PFSK-1 (cell line): ENCODE measurements around the gene MMP28.

Experiments used
- POLR2AphosphoS5 ChIP-seq: IDR thresholded peaks from 2 replicates; pipeline ENCODE4 v1.6.1; 2012; ENCODE audit warnings: low read depth, mild to moderate bottlenecking, control low read depth, low read length, moderate library complexity
- REST ChIP-seq, 2 experiments: IDR thresholded peaks; 2 replicates each; pipeline versions ENCODE4 v1.6.1 to v1.8.0; 2011 to 2012; ENCODE audit warnings: low read depth in 2 of 2, low read length in 2 of 2, control low read depth in 1 of 2, inconsistent platforms in 1 of 2, mild to moderate bottlenecking in 1 of 2, moderate library complexity in 1 of 2; ENCODE audit not compliant: insufficient read depth in 1 of 2
- SIN3A ChIP-seq: IDR thresholded peaks from 2 replicates; pipeline ENCODE4 v1.6.1; 2012; ENCODE audit warnings: mild to moderate bottlenecking, low read length, moderate library complexity, borderline replicate concordance; ENCODE audit not compliant: insufficient read depth
- TAF1 ChIP-seq: IDR thresholded peaks from 2 replicates; pipeline ENCODE4 v1.6.1; 2012; ENCODE audit warnings: low read length, control low read depth, borderline replicate concordance; ENCODE audit not compliant: insufficient read depth

DNA sequence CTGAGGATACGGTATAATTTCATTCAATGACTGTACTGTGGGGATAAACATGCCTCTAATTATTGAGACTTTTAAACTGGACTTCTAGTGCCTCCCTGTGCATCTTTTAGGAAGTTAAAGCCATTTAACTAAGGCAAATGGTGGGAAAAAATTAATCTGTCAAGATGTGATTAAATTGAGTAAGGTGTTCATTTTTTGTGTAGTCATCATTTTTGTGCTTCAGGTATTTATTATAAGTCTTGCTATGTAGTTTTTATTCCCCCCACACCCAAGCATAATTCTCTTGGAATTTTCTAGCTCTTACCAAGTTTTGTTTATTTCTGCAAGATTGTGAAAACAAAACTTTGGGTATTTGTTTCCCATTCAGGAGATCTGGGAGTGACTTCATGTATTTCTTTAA, 24.0 kb upstream of the MMP28 start:
- TF ChIP-seq SIN3A (no peak), POLR2AphosphoS5 (no peak), TAF1 (no peak), REST (IDR thresholded peaks at IDR 0.05; ENCODE audit: insufficient read depth in 1 of 2, low read depth in 2 of 2, low read length in 2 of 2) (no peak)
